ENCODE results near the gene UROC1.

DNA sequence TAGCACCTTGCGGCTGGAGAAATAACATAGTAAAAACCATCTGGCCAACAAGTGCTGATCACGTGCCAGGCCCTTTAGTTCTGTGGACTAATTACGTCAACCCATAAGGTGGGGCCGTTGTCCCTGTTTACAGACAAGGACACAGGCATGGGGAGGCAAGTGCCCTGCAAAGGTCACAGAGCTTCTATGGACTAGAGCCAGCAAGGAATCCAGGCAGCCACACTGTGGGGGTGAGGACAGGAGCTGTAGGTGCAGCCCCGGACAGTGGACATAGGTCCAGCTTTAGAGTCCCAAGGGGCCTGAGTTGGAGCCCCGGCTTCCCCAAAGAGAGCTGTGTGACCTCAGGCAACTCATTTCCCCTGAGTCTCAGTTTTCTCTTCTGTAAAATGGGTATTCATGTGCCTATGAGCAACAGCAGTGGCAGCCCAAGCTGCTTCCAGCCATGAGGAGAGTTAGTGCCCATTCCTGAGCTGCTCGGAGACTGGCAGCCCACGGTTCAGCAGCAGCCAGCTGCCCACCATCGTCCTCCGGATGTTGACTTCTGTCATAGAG is 20.2 kb upstream of the UROC1 start:
- TF ChIP-seq, protein P1, sequence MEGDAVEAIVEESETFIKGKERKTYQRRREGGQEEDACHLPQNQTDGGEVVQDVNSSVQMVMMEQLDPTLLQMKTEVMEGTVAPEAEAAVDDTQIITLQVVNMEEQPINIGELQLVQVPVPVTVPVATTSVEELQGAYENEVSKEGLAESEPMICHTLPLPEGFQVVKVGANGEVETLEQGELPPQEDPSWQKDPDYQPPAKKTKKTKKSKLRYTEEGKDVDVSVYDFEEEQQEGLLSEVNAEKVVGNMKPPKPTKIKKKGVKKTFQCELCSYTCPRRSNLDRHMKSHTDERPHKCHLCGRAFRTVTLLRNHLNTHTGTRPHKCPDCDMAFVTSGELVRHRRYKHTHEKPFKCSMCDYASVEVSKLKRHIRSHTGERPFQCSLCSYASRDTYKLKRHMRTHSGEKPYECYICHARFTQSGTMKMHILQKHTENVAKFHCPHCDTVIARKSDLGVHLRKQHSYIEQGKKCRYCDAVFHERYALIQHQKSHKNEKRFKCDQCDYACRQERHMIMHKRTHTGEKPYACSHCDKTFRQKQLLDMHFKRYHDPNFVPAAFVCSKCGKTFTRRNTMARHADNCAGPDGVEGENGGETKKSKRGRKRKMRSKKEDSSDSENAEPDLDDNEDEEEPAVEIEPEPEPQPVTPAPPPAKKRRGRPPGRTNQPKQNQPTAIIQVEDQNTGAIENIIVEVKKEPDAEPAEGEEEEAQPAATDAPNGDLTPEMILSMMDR (IDR thresholded peaks at IDR 0.05): no peak
- no peak for TF ChIP-seq POLR2A (IDR thresholded peaks at IDR 0.05)
